Lung (tissue), 16 donors: Measurements from ENCODE around the gene RYK. TPM values are rescaled to one million over a fixed set of nuclear protein-coding genes. Genes with fewer than 3 reads are reported as not detected.

Experiments used
- ATAC-seq: fragments of 200-7000 bp; cut with Tn5 transposase; one replicate; pipeline ENCODE4 v1.9.1; 2020; ENCODE audit warnings: moderate number of reproducible peaks; ENCODE audit not compliant: insufficient read depth, low FRiP score
- DNase-seq, 3 donors: peaks; one replicate each; pipeline ENCODE4 v3.0.0-alpha.2; 2013 to 2017
- H3K27ac ChIP-seq, 2 donors: one replicate each; pipeline ENCODE4 v1.5.1; 2013; ENCODE audit warnings: mild to moderate bottlenecking in 2 of 2, moderate library complexity in 2 of 2, control low read depth in 1 of 2, inconsistent platforms in 1 of 2, low read depth in 1 of 2, low read length in 1 of 2
- H3K27me3 ChIP-seq, 3 donors: one replicate each; pipeline ENCODE4 v1.5.1; 2013; ENCODE audit warnings: low read length in 2 of 3; ENCODE audit not compliant: control insufficient read depth in 3 of 3, insufficient read depth in 3 of 3
- H3K36me3 ChIP-seq, 4 donors: one replicate each; pipeline ENCODE4 v1.5.1; 2013; ENCODE audit warnings: low read length in 4 of 4, mild to moderate bottlenecking in 1 of 4, moderate library complexity in 1 of 4; ENCODE audit not compliant: control insufficient read depth in 4 of 4, insufficient read depth in 4 of 4
- H3K4me1 ChIP-seq, 5 donors: one replicate each; pipeline ENCODE4 v1.5.1; 2013; ENCODE audit warnings: low read length in 5 of 5, mild to moderate bottlenecking in 2 of 5, moderate library complexity in 1 of 5; ENCODE audit not compliant: control insufficient read depth in 5 of 5, insufficient read depth in 5 of 5
- H3K4me3 ChIP-seq: one replicate; pipeline ENCODE4 v1.5.1; 2013; ENCODE audit warnings: mild to moderate bottlenecking, control low read depth, moderate library complexity
- H3K9ac ChIP-seq, 2 donors: one replicate each; pipeline ENCODE4 v1.5.1; 2013; ENCODE audit warnings: low read length in 2 of 2, control low read depth in 1 of 2; ENCODE audit not compliant: insufficient read depth in 1 of 2
- H3K9me3 ChIP-seq, 4 donors: one replicate each; pipeline ENCODE4 v1.5.1; 2013; ENCODE audit warnings: low read length in 3 of 4, mild to moderate bottlenecking in 1 of 4, moderate library complexity in 1 of 4; ENCODE audit not compliant: control insufficient read depth in 4 of 4, insufficient read depth in 3 of 4
- CTCF ChIP-seq: IDR thresholded peaks from 2 replicates; pipeline ENCODE4 v1.5.1; 2012; ENCODE audit warnings: mild to moderate bottlenecking; ENCODE audit errors: control extremely low read depth, extremely low read depth
- WGBS, 2 donors: extraction: QIAGEN DNeasy Blood & Tissue Kit; methylation state at CpG; one replicate each; pipeline ENCODE4 v1.1.7; 2013; 5-methylcytosine and 5-hydroxymethylcytosine counted together
- long read RNA-seq, 5 donors: transcript quantifications; one replicate each; lab custom pipeline, GENCODE V29; 2026
- polyA plus RNA-seq, 2 donors: library from polyadenylated mRNA; stranded (reverse); fragments of 200-250 nt; gene quantifications; one replicate each; pipeline ENCODE4 v1.2.1, GENCODE V29; 2013
- total RNA-seq, 2 donors: library from RNA; depleted of rRNA in 1 of 2; stranded (reverse); fragments of >200 nt in 1 of 2; gene quantifications; one replicate each; pipeline ENCODE4 v1.2.1, GENCODE V29; 2014 to 2021
- donor health status: control.
- donor health status: control.
- donor health status: Bipolar disorder and iron deficiency.
- donor health status: healthy.
- donor health status: DM: yes; HTN: yes; CAD: no.

RYK gene
- total RNA-seq (100 to 1,000 TPM in 1 of 2 donors, 10 to 100 TPM in 1; 35.8 to 132 TPM), polyA plus RNA-seq (10 to 100 TPM; 22.1 to 22.2 TPM)
- long read RNA-seq, donor 1, full-length matches to known transcripts, result 26 of 32 reads
- long read RNA-seq, donor 1, partial matches to known transcripts, result 6 of 32 reads
- long read RNA-seq, donor 1, other reads (novel, unspliced or antisense), result 0 of 32 reads
- long read RNA-seq, donor 2, full-length matches to known transcripts, result 2 of 9 reads
- long read RNA-seq, donor 2, partial matches to known transcripts, result 7 of 9 reads
- long read RNA-seq, donor 2, other reads (novel, unspliced or antisense), result 0 of 9 reads
- long read RNA-seq, donor 3, full-length matches to known transcripts, result 4 of 10 reads
- long read RNA-seq, donor 3, partial matches to known transcripts, result 6 of 10 reads
- long read RNA-seq, donor 3, other reads (novel, unspliced or antisense), result 0 of 10 reads
- long read RNA-seq, donor 4, full-length matches to known transcripts, result 4 of 4 reads
- long read RNA-seq, donor 4, partial matches to known transcripts, result 0 of 4 reads
- long read RNA-seq, donor 4, other reads (novel, unspliced or antisense), result 0 of 4 reads
- long read RNA-seq, donor 5, full-length matches to known transcripts, result 19 of 19 reads
- long read RNA-seq, donor 5, partial matches to known transcripts, result 0 of 19 reads
- long read RNA-seq, donor 5, other reads (novel, unspliced or antisense), result 0 of 19 reads

DNA sequence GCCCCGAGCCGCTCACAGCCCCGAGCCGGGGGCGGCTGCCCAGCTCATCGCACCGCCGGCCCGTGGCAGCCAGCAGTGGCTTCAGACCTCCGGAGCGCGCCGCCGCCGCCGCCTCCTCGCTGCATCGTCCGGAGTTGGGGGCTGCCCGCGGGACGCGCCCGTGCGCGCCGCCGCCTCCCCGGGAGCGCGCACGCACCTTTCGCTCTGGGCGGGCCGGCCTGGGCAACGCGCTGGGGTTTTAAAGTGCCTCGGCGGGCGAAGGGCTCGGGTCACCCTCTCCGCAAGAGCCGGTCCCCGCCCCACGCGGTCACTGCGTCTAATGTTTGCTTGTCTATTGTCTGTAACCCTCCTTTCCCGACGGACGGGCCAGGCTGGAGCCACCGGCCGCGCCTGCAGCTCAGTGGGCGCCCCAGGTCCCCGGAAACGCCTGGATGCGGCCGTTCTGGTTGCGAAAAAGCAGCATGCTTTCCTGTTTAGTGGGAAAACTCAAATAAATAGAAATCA, at the start of gene RYK:
RYK (minus strand) TSS at position 143 of the 504 bp plus-strand sequence. CDS start 205 bp downstream, outside the sequence.
- H3K9me3 ChIP-seq, result peaks cover 0 to 2% (median 0%) of the 10 kb centered on the region in 4 donors
- WGBS, 2 donors, result 0% methylated on average over 58 to 59 of the region's 59 CpGs
- H3K9ac ChIP-seq, result peak within 1 kb of the TSS; percentile 59 to 69
- no peaks in the 10 kb centered on the region for H3K36me3 ChIP-seq
- H3K4me3 ChIP-seq, result peak within 1 kb of the TSS; percentile 43
- peak within 1 kb of the TSS; percentile 94 to 96 for H3K27ac ChIP-seq
- peak; percentile 94 for ATAC-seq
- no peaks in the 10 kb centered on the region for H3K27me3 ChIP-seq
- no peak for TF ChIP-seq CTCF
- peaks cover 4 to 24% (median 10%) of the 10 kb centered on the region in 5 donors for H3K4me1 ChIP-seq
- peak; percentile 87 to 93 (median 90) for DNase-seq

DNA sequence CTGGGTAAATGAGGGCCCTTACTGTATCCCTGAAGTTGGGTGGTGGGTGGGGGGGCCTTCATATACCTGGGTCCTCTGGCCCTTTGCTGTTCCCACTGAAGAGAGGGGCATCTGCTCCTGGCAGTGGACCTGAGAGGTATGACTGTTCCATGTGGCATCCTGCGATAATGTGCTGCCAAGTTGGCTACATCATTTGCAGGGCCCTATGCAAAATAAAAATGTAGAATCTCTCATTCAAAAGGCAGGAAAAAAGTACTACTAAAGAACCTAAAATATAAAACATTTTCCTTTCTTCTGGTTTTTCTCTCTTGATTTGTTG, 49.2 kb upstream of the RYK start:
- WGBS, 2 donors, result 93 to 100% methylated on average over 1 of the region's 1 CpG
- Histone ChIP-seq H3K27me3 (no peaks in the 10 kb centered on the region), H3K27ac (no peak overlapping the region), H3K9ac (no peak overlapping the region), H3K9me3 (no peaks in the 10 kb centered on the region), H3K4me3 (no peak overlapping the region), H3K4me1 (peaks cover 0 to 13% (median 0%) of the 10 kb centered on the region in 5 donors), H3K36me3 (no peaks in the 10 kb centered on the region)
- no peak for ATAC-seq
- no peak for TF ChIP-seq CTCF
- DNase-seq, result no peak

- Histone ChIP-seq H3K36me3 (no peaks in the 10 kb centered on the region), H3K27ac (no peak overlapping the region), H3K4me3 (peak overlapping the region; percentile 2), H3K9me3 (no peaks in the 10 kb centered on the region), H3K4me1 (peaks cover 0 to 13% (median 0%) of the 10 kb centered on the region in 5 donors), H3K9ac (no peak overlapping the region), H3K27me3 (no peaks in the 10 kb centered on the region)
- WGBS, 2 donors, result 71 to 77% methylated on average over 4 of the region's 4 CpGs
- peak; percentile 6 for TF ChIP-seq CTCF
- ATAC-seq, result no peak
- DNase-seq, result peak in 2 of 3 donors; percentile 72 to 79
These were observed 48.7 kb upstream of the RYK start for GRCh38 chr3:134299185-134299887.
